GM19463 (cell line): Measurements from ENCODE around the gene RAD51D.
"Not testable (repeated sequence)": the region's sequence is repeated elsewhere in the genome, so short reads cannot be mapped to it uniquely, and the experiment has no call there.

Experiments
- ATAC-seq: cut with Tn5 transposase; IDR thresholded peaks from one replicate; pipeline ENCODE4 v1.9.1; 2021; ENCODE audit warnings: mild to moderate bottlenecking, moderate library complexity; ENCODE audit not compliant: unreplicated experiment

RAD51D gene

GRCh38 chr17:35142467-35142796, 22.8 kb upstream of the RAD51D start:
- no peak for ATAC-seq

GRCh38 chr17:35141681-35142466, 22.2 kb upstream of the RAD51D start, which contains the start of gene NLE1:
Gene NLE1, minus strand, starts transcription at chr17:35142303. Its CDS starts 28 bp downstream, at chr17:35142275.
- ATAC-seq: peak; percentile 69

GRCh38 chr17:35138218-35138617, 18.6 kb upstream of the RAD51D start:
- ATAC-seq: no peak

- ATAC-seq: no peak
Observed at GRCh38 chr17:35135322-35135721, 15.7 kb upstream of the RAD51D start.

- ATAC-seq: no peak
Observed at GRCh38 chr17:35132816-35133550, 13.3 kb upstream of the RAD51D start.

GRCh38 chr17:35132099-35132498, 12.4 kb upstream of the RAD51D start:
- ATAC-seq: no peak

GRCh38 chr17:35130392-35130791, 10.7 kb upstream of the RAD51D start:
- ATAC-seq: no peak

GRCh38 chr17:35129973-35130351, 10.3 kb upstream of the RAD51D start:
- ATAC-seq: no peak

GRCh38 chr17:35129154-35129972, 9.7 kb upstream of the RAD51D start:
- ATAC-seq: no peak

GRCh38 chr17:35127751-35128514, 8.3 kb upstream of the RAD51D start:
- ATAC-seq: no peak

- no peak for ATAC-seq
Observed at GRCh38 chr17:35121315-35121714, 1.7 kb upstream of the RAD51D start, which contains the start of gene FNDC8. Gene FNDC8, plus strand, starts transcription at chr17:35121615. Its CDS starts 79 bp downstream, at chr17:35121694.

GRCh38 chr17:35117984-35118383, 1.7 kb downstream of the RAD51D start:
- ATAC-seq: no peak

- ATAC-seq: no peak
Observed at GRCh38 chr17:35116845-35117244, 2.8 kb downstream of the RAD51D start.

- ATAC-seq: not testable (repeated sequence)
Observed at GRCh38 chr17:35110791-35111190, 8.9 kb downstream of the RAD51D start.

GRCh38 chr17:35104844-35105450, 14.7 kb downstream of the RAD51D start:
- no peak for ATAC-seq

GRCh38 chr17:35103271-35103670, 16.4 kb downstream of the RAD51D start:
- ATAC-seq: no peak

GRCh38 chr17:35101725-35102124, 17.9 kb downstream of the RAD51D start:
- ATAC-seq: no peak

GRCh38 chr17:35101036-35101435, 18.6 kb downstream of the RAD51D start:
- ATAC-seq: no peak

GRCh38 chr17:35099908-35100307, 19.8 kb downstream of the RAD51D start:
- ATAC-seq: no peak

GRCh38 chr17:35097776-35098175, 21.9 kb downstream of the RAD51D start:
- ATAC-seq: no peak
